Subcutaneous abdominal adipose tissue (tissue), 5 donors: ENCODE measurements around the gene NOXRED1.

Source experiments
- H3K27ac ChIP-seq: one replicate; pipeline ENCODE4 v1.7.0; 2013; ENCODE audit warnings: low read depth, mild to moderate bottlenecking, inconsistent platforms, low read length, moderate library complexity
- H3K27me3 ChIP-seq, 5 donors: one replicate each; pipeline ENCODE4 v1.7.0; 2013; ENCODE audit warnings: low read length in 5 of 5, inconsistent platforms in 1 of 5; ENCODE audit not compliant: control insufficient read depth in 5 of 5, insufficient read depth in 4 of 5
- H3K36me3 ChIP-seq, 5 donors: one replicate each; pipeline ENCODE4 v1.7.0; 2013; ENCODE audit warnings: low read length in 5 of 5; ENCODE audit not compliant: control insufficient read depth in 5 of 5, insufficient read depth in 5 of 5
- H3K4me1 ChIP-seq, 5 donors: one replicate each; pipeline ENCODE4 v1.7.0; 2013; ENCODE audit warnings: low read length in 5 of 5, mild to moderate bottlenecking in 3 of 5, moderate library complexity in 1 of 5; ENCODE audit not compliant: control insufficient read depth in 5 of 5, insufficient read depth in 5 of 5
- H3K4me3 ChIP-seq, 5 donors: one replicate each; pipeline ENCODE4 v1.7.0; 2013; ENCODE audit warnings: low read length in 5 of 5, low read depth in 1 of 5
- H3K9ac ChIP-seq, 5 donors: one replicate each; pipeline ENCODE4 v1.7.0; 2013; ENCODE audit warnings: low read length in 5 of 5, mild to moderate bottlenecking in 4 of 5, moderate library complexity in 3 of 5
- H3K9me3 ChIP-seq, 5 donors: one replicate each; pipeline ENCODE4 v1.7.0; 2013; ENCODE audit warnings: low read length in 5 of 5; ENCODE audit not compliant: control insufficient read depth in 5 of 5
- donor health status: healthy.
- donor health status: healthy.
- donor health status: healthy.
- donor health status: healthy.
- donor health status: healthy.

Gene NOXRED1

DNA sequence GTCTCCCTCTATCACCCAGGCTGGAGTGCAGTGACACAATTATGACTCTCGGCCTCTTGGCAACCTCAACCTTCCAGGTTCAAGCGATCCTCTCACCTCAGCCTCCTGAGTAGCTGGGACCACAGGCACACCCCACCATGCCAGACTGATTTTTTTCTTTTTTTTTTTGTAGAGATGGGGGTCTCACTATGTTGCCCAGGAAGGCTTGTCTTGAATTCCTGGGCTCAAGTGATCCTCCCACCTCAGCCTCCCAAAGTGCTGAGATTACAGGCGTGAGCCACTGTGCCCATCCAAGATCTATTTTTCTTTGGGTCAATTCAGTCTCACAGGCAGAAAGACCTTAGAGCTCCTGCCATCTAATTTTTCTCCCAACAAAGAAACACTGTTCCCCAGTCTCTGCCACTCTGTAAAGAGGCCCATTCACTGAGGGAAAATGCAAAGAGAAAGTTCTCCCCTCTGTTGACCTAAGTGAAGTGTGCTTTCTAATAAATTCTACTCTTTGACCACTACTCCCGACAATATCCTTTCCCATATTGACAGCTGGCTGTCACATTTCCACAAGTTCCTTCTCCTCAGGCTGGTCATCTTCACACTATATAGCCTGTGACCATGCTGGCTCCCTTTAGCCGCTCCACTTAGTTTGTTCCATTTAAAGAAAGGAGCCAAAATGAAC lies 69.7 kb downstream of the NOXRED1 start:
- H3K27me3 ChIP-seq: no peaks in the 10 kb centered on the region
- no peak overlapping the region for H3K9ac ChIP-seq
- no peak overlapping the region for H3K27ac ChIP-seq
- H3K4me3 ChIP-seq: no peak overlapping the region
- H3K4me1 ChIP-seq: no peaks in the 10 kb centered on the region
- H3K9me3 ChIP-seq: no peaks in the 10 kb centered on the region
- H3K36me3 ChIP-seq: peaks cover 0 to 8% (median 6%) of the 10 kb centered on the region in 5 donors

GRCh38 chr14:77347751-77348150 lies 75.6 kb downstream of the NOXRED1 start:
- Histone ChIP-seq H3K36me3 (peaks cover 0 to 14% (median 14%) of the 10 kb centered on the region in 5 donors), H3K9me3 (no peaks in the 10 kb centered on the region), H3K4me1 (peaks cover 0 to 6% (median 0%) of the 10 kb centered on the region in 5 donors), H3K27ac (peak overlapping the region; percentile 23), H3K9ac (no peak overlapping the region), H3K4me3 (no peak overlapping the region), H3K27me3 (no peaks in the 10 kb centered on the region)

GRCh38 chr14:77346495-77346894 lies 76.8 kb downstream of the NOXRED1 start:
- no peaks in the 10 kb centered on the region for H3K27me3 ChIP-seq
- no peak overlapping the region for H3K4me3 ChIP-seq
- no peaks in the 10 kb centered on the region for H3K9me3 ChIP-seq
- no peak overlapping the region for H3K27ac ChIP-seq
- H3K36me3 ChIP-seq: peaks cover 4 to 27% (median 26%) of the 10 kb centered on the region in 5 donors
- H3K9ac ChIP-seq: no peak overlapping the region
- peaks cover 0 to 6% (median 0%) of the 10 kb centered on the region in 5 donors for H3K4me1 ChIP-seq

DNA sequence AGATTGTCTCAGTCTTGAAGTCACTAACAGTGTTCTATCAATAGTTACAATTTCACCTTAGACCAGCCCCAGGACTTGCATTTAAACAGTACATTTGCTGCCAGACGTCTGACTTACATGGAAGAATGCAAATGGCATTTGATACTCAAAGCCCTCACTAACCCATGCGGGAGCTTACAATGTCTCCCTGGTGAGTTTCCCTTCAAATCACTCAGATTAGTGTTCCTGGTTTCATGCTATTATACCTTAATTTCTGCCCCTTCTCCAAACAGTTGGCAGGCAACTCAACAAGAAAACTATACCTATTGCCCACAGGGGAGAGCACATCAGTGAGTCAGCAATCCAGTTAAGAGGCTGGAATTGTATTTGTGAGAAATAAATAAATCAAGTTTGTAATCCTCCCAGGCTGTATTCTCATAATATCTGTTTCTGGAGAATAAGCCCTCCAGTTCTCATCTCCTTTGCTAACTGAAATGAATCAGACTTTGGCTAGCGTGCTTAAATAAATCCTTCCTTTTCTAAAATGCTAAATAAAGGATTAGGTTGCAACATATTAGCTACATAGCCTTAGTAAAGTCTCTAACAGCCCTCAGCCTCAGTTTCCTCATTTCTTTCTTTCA lies 78.8 kb downstream of the NOXRED1 start:
- no peaks in the 10 kb centered on the region for H3K9me3 ChIP-seq
- no peak overlapping the region for H3K27ac ChIP-seq
- H3K36me3 ChIP-seq: peaks cover 11 to 37% (median 34%) of the 10 kb centered on the region in 5 donors

More for the DNA sequence above, 78.8 kb downstream of the NOXRED1 start:
- H3K4me1 ChIP-seq: peaks cover 0 to 6% (median 0%) of the 10 kb centered on the region in 5 donors
- H3K27me3 ChIP-seq: no peaks in the 10 kb centered on the region
- H3K9ac ChIP-seq: no peak overlapping the region
- H3K4me3 ChIP-seq: no peak overlapping the region
